WI38 (cell line): ENCODE results near the gene LMX1A.

Experiments
- H3K4me3 ChIP-seq: 2 replicates; pipeline ENCODE4 v1.5.1; 2011; ENCODE audit warnings: low read depth, mild to moderate bottlenecking, control low read depth, low read length
- TF ChIP-seq, protein P1 (sequence below): IDR thresholded peaks from 2 replicates; pipeline ENCODE4 v1.5.1; 2012; ENCODE audit warnings: low read depth, mild to moderate bottlenecking, control low read depth, low read length

LMX1A gene

DNA sequence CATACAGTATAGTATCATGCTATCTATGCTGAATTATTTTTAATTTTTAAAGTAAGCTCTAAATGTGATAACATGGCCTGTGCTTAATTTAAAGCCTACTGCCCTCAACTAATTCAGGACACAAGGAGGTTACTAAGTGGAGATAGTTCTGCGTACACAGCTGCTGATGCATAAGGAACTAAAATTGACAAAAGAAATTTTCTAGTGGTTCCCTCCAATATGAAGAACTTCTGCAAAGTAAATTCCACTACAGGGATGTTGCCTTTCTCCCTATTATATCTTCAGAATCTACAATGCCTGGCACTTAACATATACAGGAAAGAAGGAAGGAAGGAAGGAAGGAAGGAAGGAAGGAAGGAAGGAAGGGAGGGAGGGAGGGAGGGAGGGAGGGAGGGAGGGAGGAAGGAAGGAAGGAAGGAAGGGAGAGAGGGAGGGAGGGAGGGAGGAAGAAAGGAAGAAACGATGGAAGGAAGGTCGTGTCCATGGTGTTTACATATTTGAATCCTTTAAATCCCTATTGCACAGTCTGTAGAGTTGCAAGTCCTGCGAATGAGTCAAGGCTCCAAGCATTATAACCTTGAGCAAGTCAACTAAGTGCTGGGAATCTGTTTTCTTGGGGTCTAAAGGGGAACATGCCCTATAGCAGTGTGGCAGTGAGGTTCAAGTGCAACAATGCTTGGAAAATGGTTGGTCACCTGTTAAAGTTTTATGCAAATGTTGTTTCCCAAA lies 171.2 kb downstream of the LMX1A start:
- TF ChIP-seq, protein P1, sequence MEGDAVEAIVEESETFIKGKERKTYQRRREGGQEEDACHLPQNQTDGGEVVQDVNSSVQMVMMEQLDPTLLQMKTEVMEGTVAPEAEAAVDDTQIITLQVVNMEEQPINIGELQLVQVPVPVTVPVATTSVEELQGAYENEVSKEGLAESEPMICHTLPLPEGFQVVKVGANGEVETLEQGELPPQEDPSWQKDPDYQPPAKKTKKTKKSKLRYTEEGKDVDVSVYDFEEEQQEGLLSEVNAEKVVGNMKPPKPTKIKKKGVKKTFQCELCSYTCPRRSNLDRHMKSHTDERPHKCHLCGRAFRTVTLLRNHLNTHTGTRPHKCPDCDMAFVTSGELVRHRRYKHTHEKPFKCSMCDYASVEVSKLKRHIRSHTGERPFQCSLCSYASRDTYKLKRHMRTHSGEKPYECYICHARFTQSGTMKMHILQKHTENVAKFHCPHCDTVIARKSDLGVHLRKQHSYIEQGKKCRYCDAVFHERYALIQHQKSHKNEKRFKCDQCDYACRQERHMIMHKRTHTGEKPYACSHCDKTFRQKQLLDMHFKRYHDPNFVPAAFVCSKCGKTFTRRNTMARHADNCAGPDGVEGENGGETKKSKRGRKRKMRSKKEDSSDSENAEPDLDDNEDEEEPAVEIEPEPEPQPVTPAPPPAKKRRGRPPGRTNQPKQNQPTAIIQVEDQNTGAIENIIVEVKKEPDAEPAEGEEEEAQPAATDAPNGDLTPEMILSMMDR, result no peak
- H3K4me3 ChIP-seq, result no peak overlapping the region

DNA sequence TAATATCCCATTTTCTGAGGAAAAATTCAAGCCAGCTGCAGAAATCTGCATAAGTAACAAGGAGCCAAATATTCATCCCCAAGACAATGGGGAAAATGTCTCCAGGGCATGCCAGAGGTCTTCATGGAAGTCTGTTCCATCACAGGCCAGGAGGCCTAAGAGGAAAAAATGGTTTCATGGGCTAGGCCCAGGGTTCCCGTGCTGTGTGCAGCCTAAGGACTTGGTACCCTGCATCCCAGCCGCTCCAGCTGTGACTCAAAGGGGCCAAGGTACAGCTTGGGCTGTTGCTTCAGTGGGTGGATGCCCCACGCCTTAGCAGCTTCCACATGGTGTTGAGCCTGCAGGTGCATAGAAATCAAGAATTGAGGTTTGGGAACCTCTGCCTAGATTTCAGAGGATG lies 173.5 kb downstream of the LMX1A start:
- H3K4me3 ChIP-seq, result no peak overlapping the region
- TF ChIP-seq, protein P1, result no peak

DNA sequence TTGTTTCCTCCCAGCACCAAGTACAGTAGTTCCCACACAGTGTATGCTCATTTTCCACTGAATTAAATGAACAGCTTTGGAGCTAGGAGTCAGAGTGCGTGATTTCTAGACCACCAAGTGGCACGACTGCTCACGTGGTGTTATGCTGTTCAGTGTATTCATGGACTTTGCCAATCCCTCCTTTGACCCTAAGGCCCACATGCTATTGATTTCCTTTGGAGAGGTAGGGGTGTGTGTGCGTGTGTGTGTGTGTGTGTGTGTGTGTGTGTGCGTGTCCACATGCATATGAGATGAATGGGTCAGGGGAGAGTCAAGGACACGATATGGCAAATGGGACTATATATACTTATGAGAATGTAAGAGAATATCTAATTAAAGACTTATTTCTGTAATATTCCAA lies 177.2 kb downstream of the LMX1A start:
- TF ChIP-seq, protein P1, result no peak
- H3K4me3 ChIP-seq, result no peak overlapping the region

DNA sequence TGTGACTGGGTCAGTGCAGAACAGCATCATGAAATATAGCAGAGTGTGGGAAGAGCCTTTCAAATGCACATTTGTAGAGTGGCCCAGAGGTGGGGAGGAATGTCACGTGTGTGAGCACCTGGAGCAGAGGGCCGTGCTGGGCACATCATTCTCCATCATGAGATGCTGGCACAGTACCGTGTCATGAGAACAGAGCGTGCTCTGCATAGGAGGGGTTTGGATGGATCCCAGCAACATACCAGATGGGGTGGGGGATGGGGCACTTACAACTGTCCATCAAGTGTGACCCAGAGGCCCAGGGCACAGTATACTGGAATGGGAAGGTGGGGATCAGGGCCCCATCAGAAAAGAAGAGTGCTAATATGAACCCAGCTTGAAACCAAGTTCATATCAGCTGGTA lies 182.0 kb downstream of the LMX1A start:
- no peak overlapping the region for H3K4me3 ChIP-seq
- TF ChIP-seq, protein P1, result no peak

DNA sequence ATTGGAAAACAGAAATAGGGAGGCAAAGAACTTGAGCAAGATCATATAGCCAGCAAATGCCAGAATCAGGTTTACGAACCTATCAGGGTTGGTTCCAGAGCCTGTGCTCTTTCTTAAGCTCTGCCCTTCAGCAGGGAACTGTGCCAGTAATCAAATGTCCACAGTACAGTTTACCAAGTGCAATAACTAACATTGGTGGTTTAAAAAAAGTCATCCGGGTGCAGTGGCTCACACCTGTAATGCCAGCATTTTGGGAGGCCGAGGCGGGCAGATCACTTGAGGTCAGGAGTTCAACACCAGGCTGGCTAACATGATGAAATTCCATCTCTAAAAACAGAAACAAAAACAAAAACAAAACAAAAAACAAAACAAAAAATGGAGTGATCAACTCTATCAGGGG lies 182.7 kb downstream of the LMX1A start:
- TF ChIP-seq, protein P1, result no peak
- no peak overlapping the region for H3K4me3 ChIP-seq

DNA sequence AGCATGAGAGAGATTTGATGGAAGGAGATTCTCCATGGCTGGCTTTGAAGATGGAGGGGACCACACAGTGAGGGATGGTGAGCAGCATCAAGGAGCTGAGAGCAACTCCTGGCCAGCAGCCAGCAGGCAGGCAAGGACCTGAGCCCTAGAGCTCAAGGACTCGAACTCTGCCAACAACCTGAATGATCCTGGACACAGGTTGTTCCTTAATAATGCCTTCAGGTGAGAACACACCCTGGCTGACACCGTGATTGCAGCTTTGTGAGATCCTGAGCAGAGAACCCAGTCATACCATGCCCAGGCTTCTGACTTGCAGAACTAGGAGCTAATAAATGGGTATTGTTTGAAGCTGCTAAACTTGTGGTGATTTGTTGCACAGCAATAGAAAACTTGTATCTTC lies 183.1 kb downstream of the LMX1A start:
- H3K4me3 ChIP-seq, result no peak overlapping the region
- TF ChIP-seq, protein P1, result no peak

DNA sequence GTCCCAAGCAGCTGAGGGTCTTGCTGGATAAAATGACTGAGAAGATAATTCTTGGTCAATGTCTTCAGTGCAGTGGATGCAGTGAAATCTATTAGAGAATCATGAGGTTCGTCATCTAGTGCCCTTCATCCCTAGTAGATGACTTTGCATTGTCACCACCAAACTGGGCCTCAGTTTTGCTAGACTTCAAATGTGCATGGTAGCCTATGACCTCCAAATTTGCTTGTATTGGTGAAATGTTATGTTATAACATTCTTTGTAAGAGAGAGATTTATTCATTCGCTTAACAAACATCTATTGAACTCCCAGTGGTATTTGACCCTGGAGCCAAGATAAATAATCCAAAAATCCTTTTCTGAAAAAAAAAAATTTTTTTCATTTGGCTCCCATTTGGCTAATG lies 183.8 kb downstream of the LMX1A start:
- TF ChIP-seq, protein P1, result no peak
- no peak overlapping the region for H3K4me3 ChIP-seq
